Left ventricle myocardium inferior (tissue), 1 donor: ENCODE results near the gene DNAJC16. TPM values are rescaled to one million over a fixed set of nuclear protein-coding genes. Genes with fewer than 3 reads are reported as not detected.

ENCODE experiments used
- DNase-seq: peaks from one replicate; pipeline ENCODE4 v3.0.0-alpha.2; 2020
- H3K27ac ChIP-seq: fragments of 200-600 bp; replicated peaks from 2 replicates; pipeline ENCODE4 v1.8.0; 2021
- H3K27me3 ChIP-seq: fragments of 200-600 bp; 2 replicates; pipeline ENCODE4 v1.8.0; 2021; ENCODE audit warnings: low read depth
- H3K36me3 ChIP-seq: fragments of 200-600 bp; 2 replicates; pipeline ENCODE4 v1.8.0; 2021
- H3K4me1 ChIP-seq: fragments of 200-600 bp; 2 replicates; pipeline ENCODE4 v1.8.0; 2021
- H3K4me3 ChIP-seq: fragments of 200-600 bp; 2 replicates; pipeline ENCODE4 v1.8.0; 2021; ENCODE audit warnings: mild to moderate bottlenecking, moderate library complexity
- H3K9me3 ChIP-seq: fragments of 200-600 bp; replicated peaks from 2 replicates; pipeline ENCODE4 v1.8.0; 2021
- intact Hi-C: fragments of 100-400 bp; cut with micrococcal nuclease; formaldehyde crosslinking; loops from one replicate; pipeline ENCODE4 v1.11.0; 2022
- total RNA-seq: library from RNA; stranded (reverse); fragmentation: NEBNext Ultra II Directional; extraction: Animal tissue kit (Norgen Biotek cat#: 25700); gene quantifications from one replicate; pipeline ENCODE4 v1.2.1, GENCODE V29; 2021
- TF ChIP-seq, protein P1 (sequence below): fragments of 200-600 bp; IDR thresholded peaks from 2 replicates; pipeline ENCODE4 v1.8.0; 2021; ENCODE audit warnings: antibody characterized with exemption, mild to moderate bottlenecking, borderline replicate concordance
- donor health status: DM: no; HTN: yes; CAD: no; lungs with severe emphysema.

DNAJC16 gene
- total RNA-seq, 1 donor from 2014 or later, result 16.2 TPM

DNA sequence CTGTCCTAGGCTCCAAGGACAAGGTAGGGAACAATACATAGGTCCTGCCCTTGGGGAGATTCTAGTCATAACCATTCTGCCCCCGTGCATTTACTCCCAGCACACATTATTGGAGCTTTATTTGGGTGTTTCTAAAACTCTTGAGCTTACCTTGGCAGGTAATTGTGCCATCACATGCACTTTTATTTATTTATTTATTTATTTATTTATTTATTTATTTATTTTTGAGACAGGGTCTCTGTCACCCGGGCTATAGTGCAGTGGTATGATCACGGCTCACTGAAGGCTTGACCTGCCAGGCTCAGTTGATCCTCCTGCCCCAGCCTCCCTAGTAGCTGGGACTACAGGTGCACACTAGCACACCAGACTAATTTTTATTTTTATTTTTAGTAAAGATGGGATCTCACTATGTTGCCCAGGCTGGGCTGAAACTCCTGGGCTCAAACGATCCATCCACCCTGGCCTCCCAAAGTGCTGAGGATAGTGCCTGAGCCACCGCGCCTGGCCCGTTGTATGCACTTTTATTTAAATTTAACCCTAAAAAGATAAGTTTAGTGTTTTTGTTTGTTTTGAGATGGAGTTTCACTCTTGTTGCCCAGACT lies 49.0 kb downstream of the DNAJC16 start:
- TF ChIP-seq, protein P1, sequence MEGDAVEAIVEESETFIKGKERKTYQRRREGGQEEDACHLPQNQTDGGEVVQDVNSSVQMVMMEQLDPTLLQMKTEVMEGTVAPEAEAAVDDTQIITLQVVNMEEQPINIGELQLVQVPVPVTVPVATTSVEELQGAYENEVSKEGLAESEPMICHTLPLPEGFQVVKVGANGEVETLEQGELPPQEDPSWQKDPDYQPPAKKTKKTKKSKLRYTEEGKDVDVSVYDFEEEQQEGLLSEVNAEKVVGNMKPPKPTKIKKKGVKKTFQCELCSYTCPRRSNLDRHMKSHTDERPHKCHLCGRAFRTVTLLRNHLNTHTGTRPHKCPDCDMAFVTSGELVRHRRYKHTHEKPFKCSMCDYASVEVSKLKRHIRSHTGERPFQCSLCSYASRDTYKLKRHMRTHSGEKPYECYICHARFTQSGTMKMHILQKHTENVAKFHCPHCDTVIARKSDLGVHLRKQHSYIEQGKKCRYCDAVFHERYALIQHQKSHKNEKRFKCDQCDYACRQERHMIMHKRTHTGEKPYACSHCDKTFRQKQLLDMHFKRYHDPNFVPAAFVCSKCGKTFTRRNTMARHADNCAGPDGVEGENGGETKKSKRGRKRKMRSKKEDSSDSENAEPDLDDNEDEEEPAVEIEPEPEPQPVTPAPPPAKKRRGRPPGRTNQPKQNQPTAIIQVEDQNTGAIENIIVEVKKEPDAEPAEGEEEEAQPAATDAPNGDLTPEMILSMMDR, result no peak
- no peak for DNase-seq
- Histone ChIP-seq H3K4me1 (peaks cover 11% of the 10 kb centered on the region), H3K27me3 (no peaks in the 10 kb centered on the region), H3K36me3 (peaks cover 8% of the 10 kb centered on the region), H3K9me3 (no peaks in the 10 kb centered on the region), H3K27ac (no peak overlapping the region), H3K4me3 (no peak overlapping the region)
- intact Hi-C loops, result no loop called here

DNA sequence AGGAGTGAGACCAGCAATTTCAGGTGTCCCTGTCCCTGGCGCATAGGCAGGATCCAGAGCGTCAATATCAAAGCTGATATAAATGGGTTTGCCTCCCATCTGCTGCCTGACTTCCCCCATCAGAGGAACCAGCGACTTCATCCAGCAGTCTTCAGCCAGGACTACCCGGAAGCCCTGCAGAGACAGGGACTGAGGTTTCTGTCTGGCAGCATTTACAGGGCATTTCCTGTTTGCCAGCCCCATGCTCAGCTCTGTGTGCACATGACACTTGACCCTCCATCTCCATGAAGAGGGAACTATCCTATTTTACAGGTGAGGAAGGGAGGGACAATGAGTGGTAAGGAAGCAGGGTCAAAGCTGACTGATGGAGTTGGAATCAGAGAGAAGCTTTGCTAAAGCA lies 51.0 kb downstream of the DNAJC16 start:
- intact Hi-C loops, result no loop called here
- Histone ChIP-seq H3K27me3 (no peaks in the 10 kb centered on the region), H3K27ac (no peak overlapping the region), H3K4me1 (peaks cover 11% of the 10 kb centered on the region), H3K9me3 (no peaks in the 10 kb centered on the region), H3K4me3 (no peak overlapping the region), H3K36me3 (no peaks in the 10 kb centered on the region)
- DNase-seq, result no peak
- TF ChIP-seq, protein P1, result no peak

DNA sequence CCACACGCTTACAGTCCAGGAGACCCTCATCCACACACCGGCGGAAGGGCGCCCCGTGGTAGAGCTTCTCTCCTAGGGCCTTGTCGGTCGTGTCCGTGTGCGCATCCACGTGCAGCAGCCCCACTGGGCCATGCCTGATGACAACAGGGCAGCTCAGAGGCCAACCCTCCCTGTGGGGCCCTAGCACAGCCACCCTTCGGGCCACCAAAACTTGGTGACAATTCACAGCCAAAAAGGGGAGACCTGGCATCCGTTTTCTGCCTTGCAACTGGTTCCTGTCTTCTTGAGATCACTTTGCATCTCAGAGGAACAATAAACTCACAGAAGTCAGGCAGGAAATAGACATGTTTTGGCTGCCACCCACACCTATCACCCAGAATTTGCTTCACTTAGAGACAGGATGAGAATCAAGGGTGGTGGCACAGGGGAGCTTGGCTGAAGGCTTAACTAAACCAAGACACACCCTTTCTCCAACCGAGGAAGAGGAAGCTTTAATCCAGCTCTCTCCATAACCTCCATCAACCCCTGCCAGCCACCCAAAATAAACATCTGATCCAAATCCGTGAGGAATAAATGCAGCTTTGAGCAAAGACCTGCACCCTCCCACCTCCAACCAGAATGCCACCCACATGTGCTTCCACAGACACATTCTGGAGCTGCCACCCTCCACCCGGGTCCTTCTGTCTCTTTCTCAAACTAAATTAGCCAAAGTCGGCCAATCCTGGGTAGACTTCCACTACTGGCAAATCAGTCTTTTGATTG lies 52.5 kb downstream of the DNAJC16 start:
- H3K4me3 ChIP-seq, result no peak overlapping the region
- intact Hi-C loops, result no loop called here
- TF ChIP-seq, protein P1, result no peak
- H3K36me3 ChIP-seq, result no peaks in the 10 kb centered on the region
- no peak overlapping the region for H3K27ac ChIP-seq
- H3K4me1 ChIP-seq, result peaks cover 12% of the 10 kb centered on the region
- peaks cover 12% of the 10 kb centered on the region for H3K27me3 ChIP-seq
- H3K9me3 ChIP-seq, result no peaks in the 10 kb centered on the region
- DNase-seq, result no peak

DNA sequence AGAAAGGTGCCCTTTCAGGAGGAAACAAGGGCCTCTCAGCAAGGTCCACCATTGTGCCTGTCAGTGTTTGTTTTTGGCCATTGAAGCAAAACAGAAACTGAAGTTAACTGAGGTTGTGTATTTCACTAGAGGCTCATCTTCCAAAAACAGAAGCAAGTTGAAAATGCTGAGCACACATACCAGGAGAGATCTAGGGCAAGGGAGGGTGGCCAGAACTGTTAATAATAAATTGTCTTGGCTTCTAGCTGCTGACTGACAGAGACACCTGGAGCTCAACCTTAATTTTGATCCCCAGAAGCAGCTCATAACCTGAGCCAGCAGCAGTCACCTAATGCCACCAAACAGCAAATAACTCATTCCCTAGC lies 53.0 kb downstream of the DNAJC16 start:
- Histone ChIP-seq H3K4me1 (peaks cover 18% of the 10 kb centered on the region), H3K36me3 (no peaks in the 10 kb centered on the region), H3K27me3 (peaks cover 17% of the 10 kb centered on the region), H3K4me3 (no peak overlapping the region), H3K27ac (no peak overlapping the region), H3K9me3 (no peaks in the 10 kb centered on the region)
- intact Hi-C loops, result no loop called here
- no peak for DNase-seq
- TF ChIP-seq, protein P1, result no peak

DNA sequence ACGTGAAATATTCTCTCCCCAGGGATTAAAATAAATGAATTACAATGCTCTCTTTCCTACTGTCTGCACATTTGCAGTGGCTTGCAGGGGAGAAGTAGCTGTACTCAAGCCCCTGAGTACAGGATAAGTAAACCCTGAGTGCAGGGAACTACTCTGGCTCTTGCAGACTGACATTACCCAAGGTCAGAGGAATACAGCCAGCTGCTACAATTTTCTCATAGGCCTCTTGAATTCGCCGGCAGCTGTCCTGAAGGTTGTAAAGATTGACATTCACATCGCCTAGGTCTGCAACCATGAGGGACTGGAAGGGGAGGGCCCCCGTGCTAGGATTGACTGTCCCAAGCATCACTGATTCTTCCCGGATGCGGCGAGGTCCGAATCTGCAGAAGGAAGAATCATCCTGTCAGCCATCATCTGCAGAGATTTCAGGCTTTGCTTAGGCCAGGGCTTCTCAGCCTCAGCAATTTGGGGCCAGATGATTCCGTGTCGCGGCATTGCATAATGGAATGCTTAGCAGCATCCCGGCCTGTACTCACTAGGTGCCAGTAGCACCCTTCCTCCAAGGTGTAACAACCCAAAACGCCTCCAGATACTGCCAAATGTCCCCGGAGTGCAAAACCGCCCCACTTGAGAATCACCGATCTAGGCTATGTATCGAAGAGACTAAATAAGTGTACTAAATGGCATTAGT lies 56.5 kb downstream of the DNAJC16 start:
- H3K9me3 ChIP-seq, result no peaks in the 10 kb centered on the region
- intact Hi-C loops, result no loop called here
- no peak for DNase-seq
- H3K27ac ChIP-seq, result no peak overlapping the region
- no peak overlapping the region for H3K4me3 ChIP-seq
- H3K36me3 ChIP-seq, result no peaks in the 10 kb centered on the region
- H3K4me1 ChIP-seq, result peaks cover 22% of the 10 kb centered on the region
- TF ChIP-seq, protein P1, result no peak
- peaks cover 27% of the 10 kb centered on the region for H3K27me3 ChIP-seq
